Type B pancreatic cell (in vitro differentiated cells): ENCODE data around the gene GRB10. TPM values are rescaled to one million over a fixed set of nuclear protein-coding genes. Genes with fewer than 3 reads are reported as not detected.
A peak's percentile ranks its signal among the peaks of the same experiment; 100 is the strongest.

ENCODE experiments used
- DNase-seq: peaks from one replicate; pipeline ENCODE4 v3.0.0; 2021; ENCODE audit warnings: mixed read lengths; ENCODE audit not compliant: unreplicated experiment; ENCODE audit errors: extremely low spot score
- H3K27ac Mint-ChIP-seq: 2 replicates; pipeline ENCODE4 v1.8.0; 2021; ENCODE audit warnings: mild to moderate bottlenecking, mixed read lengths
- H3K27me3 Mint-ChIP-seq: 2 replicates; pipeline ENCODE4 v1.8.0; 2021; ENCODE audit warnings: mixed read lengths
- H3K36me3 Mint-ChIP-seq: 2 replicates; pipeline ENCODE4 v1.8.0; 2021; ENCODE audit warnings: mixed read lengths
- H3K4me1 Mint-ChIP-seq: one replicate; pipeline ENCODE4 v1.8.0; 2021; ENCODE audit warnings: mixed read lengths; ENCODE audit not compliant: unreplicated experiment
- H3K4me3 Mint-ChIP-seq: 2 replicates; pipeline ENCODE4 v1.8.0; 2021; ENCODE audit warnings: mild to moderate bottlenecking, mixed read lengths
- H3K9me3 Mint-ChIP-seq: 2 replicates; pipeline ENCODE4 v1.8.0; 2021; ENCODE audit warnings: mixed read lengths
- CTCF ChIP-seq: fragments of 200-600 bp; sonication (generic); conservative IDR thresholded peaks from 2 replicates; pipeline ENCODE4 v1.5.0; 2021; ENCODE audit warnings: antibody characterized with exemption, mild to moderate bottlenecking
- total RNA-seq: library from RNA; stranded (reverse); gene quantifications from 2 replicates; pipeline ENCODE4 v1.2.1, GENCODE V29; 2021; ENCODE audit warnings: low replicate concordance

GRB10 gene
- total RNA-seq, 1 donor from 2014 or later: 42.3 TPM

- Mint-ChIP-seq H3K9me3 (no peaks in the 10 kb centered on the region), H3K4me3 (no peak overlapping the region), H3K36me3 (peaks cover 12% of the 10 kb centered on the region), H3K27me3 (no peaks in the 10 kb centered on the region), H3K27ac (peak overlapping the region; percentile 30), H3K4me1 (no peaks in the 10 kb centered on the region)
- DNase-seq: no peak
- TF ChIP-seq CTCF: no peak
These were observed 167.1 kb downstream of the GRB10 start for GRCh38 chr7:50615519-50616080.

- no peaks in the 10 kb centered on the region for H3K9me3 Mint-ChIP-seq
- peak overlapping the region; percentile 47 for H3K27ac Mint-ChIP-seq
- DNase-seq: no peak
- H3K27me3 Mint-ChIP-seq: no peaks in the 10 kb centered on the region
- H3K36me3 Mint-ChIP-seq: peaks cover 12% of the 10 kb centered on the region
- TF ChIP-seq CTCF: peak; percentile 32
- H3K4me3 Mint-ChIP-seq: no peak overlapping the region
- H3K4me1 Mint-ChIP-seq: no peaks in the 10 kb centered on the region
These were observed 167.8 kb downstream of the GRB10 start for GRCh38 chr7:50614721-50615518.

GRCh38 chr7:50613473-50613872 is 169.2 kb downstream of the GRB10 start:
- H3K4me3 Mint-ChIP-seq: no peak overlapping the region
- H3K27me3 Mint-ChIP-seq: no peaks in the 10 kb centered on the region
- no peak for DNase-seq
- peak overlapping the region; percentile 16 for H3K27ac Mint-ChIP-seq
- no peaks in the 10 kb centered on the region for H3K4me1 Mint-ChIP-seq
- H3K9me3 Mint-ChIP-seq: no peaks in the 10 kb centered on the region
- TF ChIP-seq CTCF: no peak
- peaks cover 8% of the 10 kb centered on the region for H3K36me3 Mint-ChIP-seq

GRCh38 chr7:50612704-50613103 is 170.0 kb downstream of the GRB10 start:
- Mint-ChIP-seq H3K27me3 (no peaks in the 10 kb centered on the region), H3K4me3 (no peak overlapping the region)
- DNase-seq: no peak

GRCh38 chr7:50610521-50611277 is 172.0 kb downstream of the GRB10 start:
- TF ChIP-seq CTCF: no peak
- Mint-ChIP-seq H3K9me3 (no peaks in the 10 kb centered on the region), H3K36me3 (peaks cover 12% of the 10 kb centered on the region), H3K27ac (no peak overlapping the region), H3K4me3 (no peak overlapping the region), H3K27me3 (no peaks in the 10 kb centered on the region), H3K4me1 (no peaks in the 10 kb centered on the region)
- DNase-seq: no peak

More at GRCh38 chr7:50612704-50613103, 170.0 kb downstream of the GRB10 start:
- TF ChIP-seq CTCF: no peak
- Mint-ChIP-seq H3K36me3 (peaks cover 8% of the 10 kb centered on the region), H3K27ac (no peak overlapping the region), H3K4me1 (no peaks in the 10 kb centered on the region), H3K9me3 (no peaks in the 10 kb centered on the region)
